IMR-90 (cell line): Measurements from ENCODE around the gene GDNF. TPM values are rescaled to one million over a fixed set of nuclear protein-coding genes. Genes with fewer than 3 reads are reported as not detected.

Experiments used
- ATAC-seq: fragments of 200-7000 bp; cut with Tn5 transposase; 2 replicates; pipeline ENCODE4 v1.9.1; 2020; ENCODE audit warnings: low read depth, mild to moderate bottlenecking, moderate library complexity
- BruUV-seq: library from RNA; stranded (reverse); fragments of 400-500 nt; replicated peaks from 2 replicates; lab custom pipeline; 2021; lab: Mats Ljungman, UMichigan
- CTCF ChIA-PET: fragments of 300-600 bp; formaldehyde crosslinking; extraction: SDS; loops from one replicate; lab custom pipeline; 2021; ENCODE audit warnings: antibody characterized with exemption; lab: Yijun Ruan, JAX
- POLR2A ChIA-PET: fragments of 300-600 bp; sonication (Branson Sonifier 250); formaldehyde crosslinking; loops from one replicate; lab custom pipeline; 2022; ENCODE audit warnings: antibody characterized with exemption; ENCODE audit not compliant: unreplicated experiment; lab: Charles Lee
- DNase-seq: peaks from one replicate; pipeline ENCODE4 v3.0.0; 2013
- H2AFZ ChIP-seq: replicated peaks from 2 replicates; pipeline ENCODE3; 2013; ENCODE audit warnings: low read length, mild to moderate bottlenecking; ENCODE audit not compliant: poor library complexity
- H2AK5ac ChIP-seq: 2 replicates; pipeline ENCODE4 v1.6.1; 2013; ENCODE audit warnings: low read depth, low read length, inconsistent platforms
- H2AK9ac ChIP-seq: replicated peaks from 2 replicates; pipeline ENCODE3; 2013; ENCODE audit warnings: mild to moderate bottlenecking, low read depth, low read length, moderate library complexity; ENCODE audit not compliant: poor library complexity
- H2BK120ac ChIP-seq: 2 replicates; pipeline ENCODE4 v1.6.1; 2013; ENCODE audit warnings: low read depth, low read length, inconsistent platforms
- H2BK15ac ChIP-seq: 3 replicates; pipeline ENCODE4 v1.6.1; 2013; ENCODE audit warnings: low read depth, low read length, inconsistent platforms
- H2BK20ac ChIP-seq: 2 replicates; pipeline ENCODE4 v1.6.1; 2013; ENCODE audit warnings: low read depth, mild to moderate bottlenecking, inconsistent platforms, low read length, moderate library complexity
- H2BK5ac ChIP-seq: 2 replicates; pipeline ENCODE4 v1.6.1; 2013; ENCODE audit warnings: mild to moderate bottlenecking, low read depth, low read length, inconsistent platforms; ENCODE audit not compliant: poor library complexity, severe bottlenecking
- H3K14ac ChIP-seq: replicated peaks from 2 replicates; pipeline ENCODE4 v1.6.1; 2013; ENCODE audit warnings: low read depth, low read length, inconsistent platforms
- H3K18ac ChIP-seq: 2 replicates; pipeline ENCODE4 v1.6.1; 2013; ENCODE audit warnings: low read depth, low read length, control low read depth
- H3K23ac ChIP-seq: 2 replicates; pipeline ENCODE4 v1.6.1; 2013; ENCODE audit warnings: low read depth, low read length, inconsistent platforms
- H3K27ac ChIP-seq: 2 replicates; pipeline ENCODE4 v1.5.1; 2013; ENCODE audit warnings: mild to moderate bottlenecking, control low read depth, low read length; ENCODE audit not compliant: insufficient read depth
- H3K27me3 ChIP-seq: 2 replicates; pipeline ENCODE4 v1.6.1; 2013; ENCODE audit warnings: low read length; ENCODE audit not compliant: control insufficient read depth, insufficient read depth
- H3K36me3 ChIP-seq: 2 replicates; pipeline ENCODE4 v1.6.1; 2013; ENCODE audit warnings: low read length, mixed read lengths; ENCODE audit not compliant: control insufficient read depth, insufficient read depth
- H3K4ac ChIP-seq: 2 replicates; pipeline ENCODE4 v1.6.1; 2013; ENCODE audit warnings: low read depth, low read length, inconsistent platforms
- H3K4me1 ChIP-seq: 2 replicates; pipeline ENCODE4 v1.6.1; 2013; ENCODE audit warnings: low read length, mixed read lengths; ENCODE audit not compliant: control insufficient read depth, insufficient read depth
- H3K4me2 ChIP-seq: 2 replicates; pipeline ENCODE4 v1.6.1; 2013; ENCODE audit warnings: low read depth, mild to moderate bottlenecking, control low read depth, low read length, moderate library complexity
- H3K4me3 ChIP-seq: 2 replicates; pipeline ENCODE4 v1.5.1; 2013; ENCODE audit warnings: low read depth, mild to moderate bottlenecking, control low read depth, low read length, moderate library complexity; ENCODE audit not compliant: insufficient read depth
- H3K56ac ChIP-seq: 2 replicates; pipeline ENCODE4 v1.6.1; 2013; ENCODE audit warnings: low read length, inconsistent platforms; ENCODE audit not compliant: insufficient read depth; ENCODE audit errors: extremely low read depth
- H3K79me1 ChIP-seq, 2 experiments: 2 replicates each; pipeline ENCODE4 v1.6.1; 2013; ENCODE audit warnings: low read length in 2 of 2, inconsistent platforms in 1 of 2, low read depth in 1 of 2
- H3K9ac ChIP-seq: 2 replicates; pipeline ENCODE4 v1.6.1; 2013; ENCODE audit warnings: low read depth, low read length, control low read depth
- H3K9me1 ChIP-seq: 2 replicates; pipeline ENCODE4 v1.6.1; 2013; ENCODE audit warnings: low read length, inconsistent platforms; ENCODE audit not compliant: insufficient read depth
- H3K9me3 ChIP-seq: 2 replicates; pipeline ENCODE4 v1.6.1; 2013; ENCODE audit warnings: low read length; ENCODE audit not compliant: control insufficient read depth, insufficient read depth
- H4K20me1 ChIP-seq: 2 replicates; pipeline ENCODE4 v1.6.1; 2013; ENCODE audit warnings: low read length, inconsistent platforms; ENCODE audit not compliant: insufficient read depth
- H4K5ac ChIP-seq: 2 replicates; pipeline ENCODE4 v1.6.1; 2013; ENCODE audit warnings: mild to moderate bottlenecking, low read depth, low read length, control low read depth
- H4K8ac ChIP-seq, 2 experiments: 2 replicates each; pipeline ENCODE4 v1.6.1; 2013; ENCODE audit warnings: low read depth in 2 of 2, low read length in 2 of 2, control low read depth in 1 of 2, inconsistent platforms in 1 of 2
- H4K91ac ChIP-seq: 2 replicates; pipeline ENCODE4 v1.6.1; 2013; ENCODE audit warnings: low read depth, low read length, inconsistent platforms; ENCODE audit not compliant: insufficient read depth
- CTCF ChIP-seq: conservative IDR thresholded peaks from 2 replicates; pipeline ENCODE4 v1.5.1; 2012; ENCODE audit warnings: mild to moderate bottlenecking, low read depth, low read length, improper control_type of control experiment
- FOS ChIP-seq: fragments of 150-350 bp; IDR thresholded peaks from 2 replicates; pipeline ENCODE4 v1.6.1; 2016; ENCODE audit warnings: low read depth, low read length
- RAD21 ChIP-seq: IDR thresholded peaks from 2 replicates; pipeline ENCODE4 v1.6.1; 2012; ENCODE audit warnings: low read length, improper control_type of control experiment
- RFX5 ChIP-seq: IDR thresholded peaks from 2 replicates; pipeline ENCODE4 v1.8.0; 2012; ENCODE audit warnings: low read depth, mild to moderate bottlenecking, low read length, moderate library complexity
- WGBS, 2 experiments: methylation state at CpG; one replicate each; pipeline versions ENCODE4 v1.1.5 to v1.1.7; 2013; ENCODE audit warnings: missing lambda C conversion rate in 2 of 2; ENCODE audit not compliant: insufficient read length in 1 of 2; ENCODE audit errors: extremely low coverage in 2 of 2; 5-methylcytosine and 5-hydroxymethylcytosine counted together
- dilution Hi-C: fragments of 300-500 bp; cut with HindIII; formaldehyde crosslinking; loops from one replicate; pipeline ENCODE4 v1.14.3; 2018; ENCODE audit warnings: low sequenced_read_pairs; ENCODE audit not compliant: unreplicated experiment
- in situ Hi-C: fragments of 300-500 bp; cut with MboI; formaldehyde crosslinking; loops from 3 replicates; pipeline ENCODE4 v1.14.3; 2019; ENCODE audit warnings: low sequenced_read_pairs, inconsistent platforms, mixed read lengths
- intact Hi-C: fragments of 100-400 bp; cut with micrococcal nuclease; formaldehyde crosslinking; loops from 2 replicates; pipeline ENCODE4 v1.10.0; 2022
- polyA plus RNA-seq, 3 experiments: library from polyadenylated mRNA; depleted of rRNA; stranded (reverse); fragments of >200 nt; gene quantifications; 2 replicates each; pipeline ENCODE4 v1.2.3, GENCODE V29; 2012; ENCODE audit warnings: low replicate concordance in 1 of 3
- total RNA-seq: library from RNA; depleted of rRNA; stranded (reverse); fragments of >200 nt; gene quantifications from 2 replicates; pipeline ENCODE4 v1.2.3, GENCODE V29; 2012

Gene GDNF
- total and polyA plus RNA-seq, 2 of the 4 experiments (the other 2 are of a cell fraction): 0.18 to 0.82 TPM

GRCh38 chr5:37807621-37808301, 32.1 kb downstream of the GDNF start:
- BruUV-seq: no TSS peak
- peak; percentile 41 for DNase-seq
- no peaks in the 10 kb centered on the region for H3K79me1 ChIP-seq
- H3K18ac ChIP-seq: no peak overlapping the region
- no peak overlapping the region for H3K4ac ChIP-seq
- no peaks in the 10 kb centered on the region for H3K27me3 ChIP-seq
- CTCF ChIA-PET: no interaction called here
- H3K14ac ChIP-seq: no peak overlapping the region
- 74% methylated on average over 3 of the region's 7 CpGs; no CpG with 5 or more reads in 1 of the 2 experiments for WGBS, 2 experiments
- intact Hi-C loops (no loop called here), in situ Hi-C loops (no loop called here), dilution Hi-C loops (no loop called here)
- H2AFZ ChIP-seq: peak overlapping the region; percentile 34
- H4K20me1 ChIP-seq: no peaks in the 10 kb centered on the region
- H4K8ac ChIP-seq: no peak overlapping the region
- TF ChIP-seq FOS (no peak), CTCF (no peak), RFX5 (no peak), RAD21 (no peak)
- POLR2A ChIA-PET: no interaction called here
- no peak overlapping the region for H2BK5ac ChIP-seq
- no peak overlapping the region for H3K4me3 ChIP-seq
- H2BK15ac ChIP-seq: no peak overlapping the region
- H2BK120ac ChIP-seq: no peak overlapping the region
- no peak overlapping the region for H2BK20ac ChIP-seq
- no peak overlapping the region for H3K27ac ChIP-seq
- no peak overlapping the region for H3K56ac ChIP-seq
- H2AK9ac ChIP-seq: no peak overlapping the region
- peaks cover 4% of the 10 kb centered on the region; the same call in 1 of the 2 replicates for H3K4me1 ChIP-seq
- H3K9me1 ChIP-seq: no peaks in the 10 kb centered on the region
- no peak overlapping the region for H4K91ac ChIP-seq
- H4K5ac ChIP-seq: no peak overlapping the region
- no peak overlapping the region for H3K9ac ChIP-seq
- no peak overlapping the region for H3K23ac ChIP-seq
- no peak for ATAC-seq
- H3K4me2 ChIP-seq: no peak overlapping the region
- no peak overlapping the region for H2AK5ac ChIP-seq
- no peaks in the 10 kb centered on the region for H3K9me3 ChIP-seq
- H3K36me3 ChIP-seq: no peaks in the 10 kb centered on the region
